IMR-90 (cell line): ENCODE measurements around the gene HRH4. TPM values are rescaled to one million over a fixed set of nuclear protein-coding genes. Genes with fewer than 3 reads are reported as not detected.

Source experiments
- ATAC-seq: fragments of 200-7000 bp; cut with Tn5 transposase; 2 replicates; pipeline ENCODE4 v1.9.1; 2020; ENCODE audit warnings: low read depth, mild to moderate bottlenecking, moderate library complexity
- BruUV-seq: library from RNA; stranded (reverse); fragments of 400-500 nt; replicated peaks from 2 replicates; lab custom pipeline; 2021; lab: Mats Ljungman, UMichigan
- CTCF ChIA-PET: fragments of 300-600 bp; formaldehyde crosslinking; extraction: SDS; loops from one replicate; lab custom pipeline; 2021; ENCODE audit warnings: antibody characterized with exemption; lab: Yijun Ruan, JAX
- POLR2A ChIA-PET: fragments of 300-600 bp; sonication (Branson Sonifier 250); formaldehyde crosslinking; loops from one replicate; lab custom pipeline; 2022; ENCODE audit warnings: antibody characterized with exemption; ENCODE audit not compliant: unreplicated experiment; lab: Charles Lee
- DNase-seq: peaks from one replicate; pipeline ENCODE4 v3.0.0; 2013
- H2AFZ ChIP-seq: replicated peaks from 2 replicates; pipeline ENCODE3; 2013; ENCODE audit warnings: low read length, mild to moderate bottlenecking; ENCODE audit not compliant: poor library complexity
- H2AK5ac ChIP-seq: 2 replicates; pipeline ENCODE4 v1.6.1; 2013; ENCODE audit warnings: low read depth, low read length, inconsistent platforms
- H2AK9ac ChIP-seq: replicated peaks from 2 replicates; pipeline ENCODE3; 2013; ENCODE audit warnings: mild to moderate bottlenecking, low read depth, low read length, moderate library complexity; ENCODE audit not compliant: poor library complexity
- H2BK120ac ChIP-seq: 2 replicates; pipeline ENCODE4 v1.6.1; 2013; ENCODE audit warnings: low read depth, low read length, inconsistent platforms
- H2BK15ac ChIP-seq: 3 replicates; pipeline ENCODE4 v1.6.1; 2013; ENCODE audit warnings: low read depth, low read length, inconsistent platforms
- H2BK20ac ChIP-seq: 2 replicates; pipeline ENCODE4 v1.6.1; 2013; ENCODE audit warnings: low read depth, mild to moderate bottlenecking, inconsistent platforms, low read length, moderate library complexity
- H2BK5ac ChIP-seq: 2 replicates; pipeline ENCODE4 v1.6.1; 2013; ENCODE audit warnings: mild to moderate bottlenecking, low read depth, low read length, inconsistent platforms; ENCODE audit not compliant: poor library complexity, severe bottlenecking
- H3K14ac ChIP-seq: replicated peaks from 2 replicates; pipeline ENCODE4 v1.6.1; 2013; ENCODE audit warnings: low read depth, low read length, inconsistent platforms
- H3K18ac ChIP-seq: 2 replicates; pipeline ENCODE4 v1.6.1; 2013; ENCODE audit warnings: low read depth, low read length, control low read depth
- H3K23ac ChIP-seq: 2 replicates; pipeline ENCODE4 v1.6.1; 2013; ENCODE audit warnings: low read depth, low read length, inconsistent platforms
- H3K27ac ChIP-seq: 2 replicates; pipeline ENCODE4 v1.5.1; 2013; ENCODE audit warnings: mild to moderate bottlenecking, control low read depth, low read length; ENCODE audit not compliant: insufficient read depth
- H3K27me3 ChIP-seq: 2 replicates; pipeline ENCODE4 v1.6.1; 2013; ENCODE audit warnings: low read length; ENCODE audit not compliant: control insufficient read depth, insufficient read depth
- H3K36me3 ChIP-seq: 2 replicates; pipeline ENCODE4 v1.6.1; 2013; ENCODE audit warnings: low read length, mixed read lengths; ENCODE audit not compliant: control insufficient read depth, insufficient read depth
- H3K4ac ChIP-seq: 2 replicates; pipeline ENCODE4 v1.6.1; 2013; ENCODE audit warnings: low read depth, low read length, inconsistent platforms
- H3K4me1 ChIP-seq: 2 replicates; pipeline ENCODE4 v1.6.1; 2013; ENCODE audit warnings: low read length, mixed read lengths; ENCODE audit not compliant: control insufficient read depth, insufficient read depth
- H3K4me2 ChIP-seq: 2 replicates; pipeline ENCODE4 v1.6.1; 2013; ENCODE audit warnings: low read depth, mild to moderate bottlenecking, control low read depth, low read length, moderate library complexity
- H3K4me3 ChIP-seq: 2 replicates; pipeline ENCODE4 v1.5.1; 2013; ENCODE audit warnings: low read depth, mild to moderate bottlenecking, control low read depth, low read length, moderate library complexity; ENCODE audit not compliant: insufficient read depth
- H3K56ac ChIP-seq: 2 replicates; pipeline ENCODE4 v1.6.1; 2013; ENCODE audit warnings: low read length, inconsistent platforms; ENCODE audit not compliant: insufficient read depth; ENCODE audit errors: extremely low read depth
- H3K79me1 ChIP-seq, 2 experiments: 2 replicates each; pipeline ENCODE4 v1.6.1; 2013; ENCODE audit warnings: low read length in 2 of 2, inconsistent platforms in 1 of 2, low read depth in 1 of 2
- H3K9ac ChIP-seq: 2 replicates; pipeline ENCODE4 v1.6.1; 2013; ENCODE audit warnings: low read depth, low read length, control low read depth
- H3K9me1 ChIP-seq: 2 replicates; pipeline ENCODE4 v1.6.1; 2013; ENCODE audit warnings: low read length, inconsistent platforms; ENCODE audit not compliant: insufficient read depth
- H3K9me3 ChIP-seq: 2 replicates; pipeline ENCODE4 v1.6.1; 2013; ENCODE audit warnings: low read length; ENCODE audit not compliant: control insufficient read depth, insufficient read depth
- H4K20me1 ChIP-seq: 2 replicates; pipeline ENCODE4 v1.6.1; 2013; ENCODE audit warnings: low read length, inconsistent platforms; ENCODE audit not compliant: insufficient read depth
- H4K5ac ChIP-seq: 2 replicates; pipeline ENCODE4 v1.6.1; 2013; ENCODE audit warnings: mild to moderate bottlenecking, low read depth, low read length, control low read depth
- H4K8ac ChIP-seq, 2 experiments: 2 replicates each; pipeline ENCODE4 v1.6.1; 2013; ENCODE audit warnings: low read depth in 2 of 2, low read length in 2 of 2, control low read depth in 1 of 2, inconsistent platforms in 1 of 2
- H4K91ac ChIP-seq: 2 replicates; pipeline ENCODE4 v1.6.1; 2013; ENCODE audit warnings: low read depth, low read length, inconsistent platforms; ENCODE audit not compliant: insufficient read depth
- BHLHE40 ChIP-seq: fragments of 150-350 bp; IDR thresholded peaks from 2 replicates; pipeline ENCODE4 v1.6.1; 2016; ENCODE audit warnings: mild to moderate bottlenecking, low read depth, low read length
- CTCF ChIP-seq: conservative IDR thresholded peaks from 2 replicates; pipeline ENCODE4 v1.5.1; 2012; ENCODE audit warnings: mild to moderate bottlenecking, low read depth, low read length, improper control_type of control experiment
- MAZ ChIP-seq: IDR thresholded peaks from 2 replicates; pipeline ENCODE4 v1.6.1; 2012; ENCODE audit warnings: low read depth, mild to moderate bottlenecking, low read length, improper control_type of control experiment, moderate library complexity, borderline replicate concordance
- MXI1 ChIP-seq: IDR thresholded peaks from 2 replicates; pipeline ENCODE4 v1.6.1; 2012; ENCODE audit warnings: low read depth, mild to moderate bottlenecking, low read length, moderate library complexity, borderline replicate concordance
- POLR2A ChIP-seq: IDR thresholded peaks from 2 replicates; pipeline ENCODE4 v1.6.1; 2012; ENCODE audit warnings: mild to moderate bottlenecking, low read depth, low read length
- SMC3 ChIP-seq: fragments of 150-350 bp; IDR thresholded peaks from 2 replicates; pipeline ENCODE4 v1.6.1; 2016; ENCODE audit warnings: low read depth, mild to moderate bottlenecking, antibody characterized with exemption, low read length, moderate library complexity
- WGBS, 2 experiments: methylation state at CpG; one replicate each; pipeline versions ENCODE4 v1.1.5 to v1.1.7; 2013; ENCODE audit warnings: missing lambda C conversion rate in 2 of 2; ENCODE audit not compliant: insufficient read length in 1 of 2; ENCODE audit errors: extremely low coverage in 2 of 2; 5-methylcytosine and 5-hydroxymethylcytosine counted together
- dilution Hi-C: fragments of 300-500 bp; cut with HindIII; formaldehyde crosslinking; loops from one replicate; pipeline ENCODE4 v1.14.3; 2018; ENCODE audit warnings: low sequenced_read_pairs; ENCODE audit not compliant: unreplicated experiment
- in situ Hi-C: fragments of 300-500 bp; cut with MboI; formaldehyde crosslinking; loops from 3 replicates; pipeline ENCODE4 v1.14.3; 2019; ENCODE audit warnings: low sequenced_read_pairs, inconsistent platforms, mixed read lengths
- intact Hi-C: fragments of 100-400 bp; cut with micrococcal nuclease; formaldehyde crosslinking; loops from 2 replicates; pipeline ENCODE4 v1.10.0; 2022
- polyA plus RNA-seq, 3 experiments: library from polyadenylated mRNA; depleted of rRNA; stranded (reverse); fragments of >200 nt; gene quantifications; 2 replicates each; pipeline ENCODE4 v1.2.3, GENCODE V29; 2012; ENCODE audit warnings: low replicate concordance in 1 of 3
- total RNA-seq: library from RNA; depleted of rRNA; stranded (reverse); fragments of >200 nt; gene quantifications from 2 replicates; pipeline ENCODE4 v1.2.3, GENCODE V29; 2012

HRH4 gene
- total and polyA plus RNA-seq, 2 of the 4 experiments (the other 2 are of a cell fraction) = not detected

GRCh38 chr18:24486684-24487083, 26.2 kb downstream of the HRH4 start:
- Histone ChIP-seq H4K91ac (no peak overlapping the region), H2AK5ac (no peak overlapping the region), H3K14ac (no peak overlapping the region), H3K56ac (no peak overlapping the region), H4K20me1 (no peaks in the 10 kb centered on the region), H2BK5ac (no peak overlapping the region), H3K9me1 (0 out of 2 replicates have a peak, but pooled peaks cover 3% of the 10 kb centered on the region), H3K4ac (no peak overlapping the region), H3K9ac (no peak overlapping the region), H3K18ac (no peak overlapping the region), H2BK15ac (no peak overlapping the region), H4K5ac (no peak overlapping the region), H3K27ac (no peak overlapping the region), H2AK9ac (no peak overlapping the region), H2BK20ac (no peak overlapping the region), H3K4me1 (peaks cover 2% of the 10 kb centered on the region), H3K79me1 (no peaks in the 10 kb centered on the region), H4K8ac (no peak overlapping the region), H3K27me3 (peaks cover 17% of the 10 kb centered on the region), H3K4me3 (no peak overlapping the region), H2BK120ac (no peak overlapping the region), H3K23ac (no peak overlapping the region), H3K9me3 (no peaks in the 10 kb centered on the region), H3K4me2 (no peak overlapping the region), H2AFZ (no peak overlapping the region), H3K36me3 (no peaks in the 10 kb centered on the region)
- CTCF ChIA-PET = interaction anchor here (0.9 to 3.4 kb wide), 3 partner anchors 17 to 127 kb away, joined by 3 to 13 read pairs (median 4); no protein-coding TSS in a partner anchor
- in situ Hi-C loops (loop anchor here (5.0 kb wide), 1 partner anchor 129 kb away; no protein-coding TSS in a partner anchor), dilution Hi-C loops (no loop called here), intact Hi-C loops (loop anchor here (1.0 to 5.0 kb wide), 4 partner anchors 114 to 309 kb away; no protein-coding TSS in a partner anchor)
- 70% methylated on average over 6 of the region's 9 CpGs; no CpG with 5 or more reads in 1 of the 2 experiments for WGBS, 2 experiments
- no TSS peak for BruUV-seq
- no peak for DNase-seq
- no peak for ATAC-seq
- POLR2A ChIA-PET = interaction anchor here (0.5 kb wide), 1 partner anchor 285 kb away, joined by 3 read pairs; no protein-coding TSS in a partner anchor
- TF ChIP-seq CTCF (no peak), MXI1 (no peak), MAZ (no peak), POLR2A (no peak), BHLHE40 (no peak), SMC3 (no peak)
